GM23338 (cell line): Measurements from ENCODE around the gene ARPC2.

Source experiments
- CTCF ChIP-seq, 2 experiments: fragments of 200-600 bp in 1 of 2; sonication (generic) in 1 of 2; conservative IDR thresholded peaks; 2 replicates each; pipeline versions ENCODE4 v1.5.1 to v1.6.1; 2016 to 2017; ENCODE audit warnings: antibody characterized with exemption in 2 of 2, low read depth in 2 of 2, mild to moderate bottlenecking in 2 of 2, moderate library complexity in 1 of 2
- EZH2 ChIP-seq: fragments of 200-600 bp; sonication (generic); IDR thresholded peaks from one replicate; pipeline ENCODE4 v1.8.0; 2017; ENCODE audit warnings: antibody characterized with exemption, mild to moderate bottlenecking, low read depth; ENCODE audit not compliant: unreplicated experiment
- POLR2AphosphoS5 ChIP-seq: IDR thresholded peaks from 2 replicates; pipeline ENCODE4 v1.6.1; 2016; ENCODE audit warnings: antibody characterized with exemption, low read depth
- STAT1 ChIP-seq: IDR thresholded peaks from one replicate; pipeline ENCODE4 v1.6.1; 2016; ENCODE audit warnings: antibody characterized with exemption; ENCODE audit not compliant: unreplicated experiment
- ZNF331 ChIP-seq: fragments of 250-450 bp; sonication (Bioruptor Pico); IDR thresholded peaks from 2 replicates; pipeline ENCODE4 v1.5.0; 2020; ENCODE audit warnings: low read depth, mild to moderate bottlenecking, moderate library complexity
- TF ChIP-seq, protein P1 (sequence below): IDR thresholded peaks from one replicate; pipeline ENCODE4 v1.6.1; 2018; ENCODE audit warnings: antibody characterized with exemption; ENCODE audit not compliant: unreplicated experiment

DNA sequence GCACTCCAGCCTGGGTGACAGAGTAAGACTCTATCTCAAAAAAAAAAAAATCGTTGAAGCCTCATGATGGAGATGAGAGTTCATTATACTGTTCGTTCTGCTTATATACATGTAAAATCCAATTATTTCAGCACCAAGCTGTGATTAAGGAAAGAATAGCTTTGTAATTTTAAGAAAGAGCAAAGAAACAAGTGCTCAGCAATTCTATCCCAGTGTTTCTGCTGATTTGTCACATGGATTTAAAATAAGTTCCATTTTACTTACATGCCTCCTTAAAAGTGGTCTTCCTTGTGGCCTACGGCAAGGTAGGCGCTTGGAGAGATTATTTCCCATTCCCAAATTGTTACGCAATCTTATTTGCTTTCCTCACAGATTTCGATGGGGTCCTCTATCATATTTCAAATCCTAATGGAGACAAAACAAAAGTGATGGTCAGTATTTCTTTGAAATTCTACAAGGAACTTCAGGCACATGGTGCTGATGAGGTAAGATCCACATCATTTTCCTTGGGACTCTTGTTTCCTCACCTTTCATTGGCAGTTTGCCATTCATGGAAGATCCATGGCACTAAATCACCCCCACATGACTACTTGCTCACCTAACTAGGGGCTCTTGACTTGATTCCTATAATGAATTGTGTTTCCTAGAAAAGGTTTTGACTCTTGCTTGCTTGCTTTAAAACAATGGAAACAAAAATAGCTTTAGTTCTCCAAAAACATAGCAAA, 11.5 kb downstream of the ARPC2 start:
- TF ChIP-seq POLR2AphosphoS5 (no peak), ZNF331 (no peak), CTCF (conservative IDR thresholded peaks at IDR 0.05; ENCODE audit: low read depth in 2 of 2) (no peak), STAT1 (no peak), EZH2 (no peak)
- TF ChIP-seq, protein P1, sequence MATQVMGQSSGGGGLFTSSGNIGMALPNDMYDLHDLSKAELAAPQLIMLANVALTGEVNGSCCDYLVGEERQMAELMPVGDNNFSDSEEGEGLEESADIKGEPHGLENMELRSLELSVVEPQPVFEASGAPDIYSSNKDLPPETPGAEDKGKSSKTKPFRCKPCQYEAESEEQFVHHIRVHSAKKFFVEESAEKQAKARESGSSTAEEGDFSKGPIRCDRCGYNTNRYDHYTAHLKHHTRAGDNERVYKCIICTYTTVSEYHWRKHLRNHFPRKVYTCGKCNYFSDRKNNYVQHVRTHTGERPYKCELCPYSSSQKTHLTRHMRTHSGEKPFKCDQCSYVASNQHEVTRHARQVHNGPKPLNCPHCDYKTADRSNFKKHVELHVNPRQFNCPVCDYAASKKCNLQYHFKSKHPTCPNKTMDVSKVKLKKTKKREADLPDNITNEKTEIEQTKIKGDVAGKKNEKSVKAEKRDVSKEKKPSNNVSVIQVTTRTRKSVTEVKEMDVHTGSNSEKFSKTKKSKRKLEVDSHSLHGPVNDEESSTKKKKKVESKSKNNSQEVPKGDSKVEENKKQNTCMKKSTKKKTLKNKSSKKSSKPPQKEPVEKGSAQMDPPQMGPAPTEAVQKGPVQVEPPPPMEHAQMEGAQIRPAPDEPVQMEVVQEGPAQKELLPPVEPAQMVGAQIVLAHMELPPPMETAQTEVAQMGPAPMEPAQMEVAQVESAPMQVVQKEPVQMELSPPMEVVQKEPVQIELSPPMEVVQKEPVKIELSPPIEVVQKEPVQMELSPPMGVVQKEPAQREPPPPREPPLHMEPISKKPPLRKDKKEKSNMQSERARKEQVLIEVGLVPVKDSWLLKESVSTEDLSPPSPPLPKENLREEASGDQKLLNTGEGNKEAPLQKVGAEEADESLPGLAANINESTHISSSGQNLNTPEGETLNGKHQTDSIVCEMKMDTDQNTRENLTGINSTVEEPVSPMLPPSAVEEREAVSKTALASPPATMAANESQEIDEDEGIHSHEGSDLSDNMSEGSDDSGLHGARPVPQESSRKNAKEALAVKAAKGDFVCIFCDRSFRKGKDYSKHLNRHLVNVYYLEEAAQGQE, result no peak
